ENCODE measurements around the gene SERAC1.

DNA sequence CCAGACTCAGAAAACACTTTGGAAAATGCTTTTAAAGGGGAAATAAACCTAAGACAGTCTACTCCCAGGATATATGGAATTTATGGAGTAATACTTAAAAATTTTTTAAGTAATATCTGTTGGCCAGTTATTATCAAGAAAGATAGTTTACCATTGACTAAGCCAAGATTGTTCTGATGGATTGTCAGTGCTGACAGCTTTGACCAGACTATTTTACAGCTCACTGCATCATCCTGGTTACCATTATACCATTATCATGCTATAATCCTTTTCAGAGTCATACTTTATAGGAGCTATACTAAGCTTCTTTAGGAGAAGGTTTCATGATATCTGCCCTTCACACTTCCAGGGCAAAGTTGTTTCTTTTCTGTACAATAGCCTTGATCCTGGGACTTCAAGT is 16.5 kb upstream of the SERAC1 start:
- TF ChIP-seq, protein P1, sequence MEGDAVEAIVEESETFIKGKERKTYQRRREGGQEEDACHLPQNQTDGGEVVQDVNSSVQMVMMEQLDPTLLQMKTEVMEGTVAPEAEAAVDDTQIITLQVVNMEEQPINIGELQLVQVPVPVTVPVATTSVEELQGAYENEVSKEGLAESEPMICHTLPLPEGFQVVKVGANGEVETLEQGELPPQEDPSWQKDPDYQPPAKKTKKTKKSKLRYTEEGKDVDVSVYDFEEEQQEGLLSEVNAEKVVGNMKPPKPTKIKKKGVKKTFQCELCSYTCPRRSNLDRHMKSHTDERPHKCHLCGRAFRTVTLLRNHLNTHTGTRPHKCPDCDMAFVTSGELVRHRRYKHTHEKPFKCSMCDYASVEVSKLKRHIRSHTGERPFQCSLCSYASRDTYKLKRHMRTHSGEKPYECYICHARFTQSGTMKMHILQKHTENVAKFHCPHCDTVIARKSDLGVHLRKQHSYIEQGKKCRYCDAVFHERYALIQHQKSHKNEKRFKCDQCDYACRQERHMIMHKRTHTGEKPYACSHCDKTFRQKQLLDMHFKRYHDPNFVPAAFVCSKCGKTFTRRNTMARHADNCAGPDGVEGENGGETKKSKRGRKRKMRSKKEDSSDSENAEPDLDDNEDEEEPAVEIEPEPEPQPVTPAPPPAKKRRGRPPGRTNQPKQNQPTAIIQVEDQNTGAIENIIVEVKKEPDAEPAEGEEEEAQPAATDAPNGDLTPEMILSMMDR (IDR thresholded peaks at IDR 0.05): no peak
- TF ChIP-seq POLR2A (IDR thresholded peaks at IDR 0.05) (no peak), POLR2AphosphoS5 (IDR thresholded peaks at IDR 0.05) (no peak), EP300 (IDR thresholded peaks at IDR 0.05) (no peak)

All from gastroesophageal sphincter (tissue), 3 donors.